Left ventricle myocardium superior (tissue), 1 donor: Measurements from ENCODE around the gene TOX2. TPM values are rescaled to one million over a fixed set of nuclear protein-coding genes. Genes with fewer than 3 reads are reported as not detected.

Source experiments
- ATAC-seq: fragments of 200-7000 bp; cut with Tn5 transposase; one replicate; pipeline ENCODE4 v1.9.1; 2020; ENCODE audit warnings: mild to moderate bottlenecking, moderate library complexity
- DNase-seq: peaks from one replicate; pipeline ENCODE4 v3.0.0-alpha.2; 2020
- intact Hi-C: fragments of 100-400 bp; cut with micrococcal nuclease; formaldehyde crosslinking; loops from one replicate; pipeline ENCODE4 v1.11.0; 2022
- total RNA-seq: library from RNA; stranded (reverse); fragmentation: NEBNext Ultra II Directional; extraction: Animal tissue kit (Norgen Biotek cat#: 25700); gene quantifications from one replicate; pipeline ENCODE4 v1.2.1, GENCODE V29; 2021
- donor health status: DM: no; HTN: yes; CAD: no; lungs with severe emphysema.

TOX2 gene
- total RNA-seq, 1 donor from 2014 or later: 0.47 TPM

DNA sequence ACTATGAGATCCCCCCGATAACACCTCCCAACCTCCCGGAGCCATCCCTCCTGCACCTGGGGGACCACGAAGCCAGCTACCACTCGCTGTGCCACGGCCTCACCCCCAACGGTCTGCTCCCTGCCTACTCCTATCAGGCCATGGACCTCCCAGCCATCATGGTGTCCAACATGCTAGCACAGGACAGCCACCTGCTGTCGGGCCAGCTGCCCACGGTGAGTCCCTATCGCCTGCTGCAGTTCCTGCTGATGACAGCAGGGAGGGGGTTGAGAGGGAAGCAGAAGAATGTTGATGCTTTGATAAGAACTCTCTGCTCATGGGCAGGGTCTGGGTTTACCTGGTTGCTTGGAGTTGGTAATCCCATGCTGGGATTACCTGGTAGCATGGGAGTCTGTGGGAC is 91.9 kb downstream of the TOX2 start:
- intact Hi-C loops: no loop called here
- ATAC-seq (no peak), DNase-seq (no peak)

DNA sequence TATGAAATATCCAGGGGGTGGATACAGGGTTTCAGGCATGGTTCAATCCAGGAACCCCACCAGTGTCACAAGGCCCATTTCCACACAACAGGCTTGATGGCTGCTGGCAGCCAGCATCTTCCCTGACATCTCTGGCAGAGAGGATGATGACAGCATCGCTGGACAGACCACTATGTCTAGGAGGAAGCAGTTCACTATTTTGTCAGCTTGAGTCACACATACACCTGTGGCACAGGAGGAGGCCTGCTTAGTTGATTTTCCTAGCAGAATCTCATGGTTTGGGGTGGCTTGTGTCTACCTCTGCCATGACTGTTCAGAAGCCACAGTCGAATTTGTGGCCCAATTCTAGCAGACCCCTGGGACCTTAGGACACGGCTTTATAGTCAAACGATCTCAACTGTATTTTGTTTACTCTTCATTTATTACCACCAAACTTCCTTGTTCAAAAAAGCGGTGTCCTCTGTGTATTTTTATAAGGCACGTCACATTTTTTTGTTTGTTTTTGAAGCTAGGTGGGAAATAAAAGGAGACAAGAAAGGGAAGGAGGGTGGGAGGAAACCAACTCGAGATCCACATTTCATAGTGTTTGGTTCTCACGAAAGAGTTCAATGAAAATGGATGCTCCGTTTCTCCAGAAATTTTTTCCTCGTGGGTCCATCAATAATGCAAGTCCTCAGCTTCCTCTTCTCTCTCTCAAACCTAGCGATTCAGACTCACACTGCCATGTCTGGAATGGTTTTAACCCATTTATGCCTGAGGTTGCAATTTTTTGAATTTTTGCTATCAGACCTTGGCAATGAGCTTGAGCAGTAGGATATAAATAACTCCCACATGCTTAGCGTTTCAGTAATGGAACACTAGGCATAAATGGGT is 94.4 kb downstream of the TOX2 start:
- ATAC-seq: no peak
- DNase-seq: no peak
- intact Hi-C loops: no loop called here

- DNase-seq (no peak), ATAC-seq (no peak)
- intact Hi-C loops: no loop called here
Measured at GRCh38 chr20:44009679-44009992, 95.0 kb downstream of the TOX2 start.

DNA sequence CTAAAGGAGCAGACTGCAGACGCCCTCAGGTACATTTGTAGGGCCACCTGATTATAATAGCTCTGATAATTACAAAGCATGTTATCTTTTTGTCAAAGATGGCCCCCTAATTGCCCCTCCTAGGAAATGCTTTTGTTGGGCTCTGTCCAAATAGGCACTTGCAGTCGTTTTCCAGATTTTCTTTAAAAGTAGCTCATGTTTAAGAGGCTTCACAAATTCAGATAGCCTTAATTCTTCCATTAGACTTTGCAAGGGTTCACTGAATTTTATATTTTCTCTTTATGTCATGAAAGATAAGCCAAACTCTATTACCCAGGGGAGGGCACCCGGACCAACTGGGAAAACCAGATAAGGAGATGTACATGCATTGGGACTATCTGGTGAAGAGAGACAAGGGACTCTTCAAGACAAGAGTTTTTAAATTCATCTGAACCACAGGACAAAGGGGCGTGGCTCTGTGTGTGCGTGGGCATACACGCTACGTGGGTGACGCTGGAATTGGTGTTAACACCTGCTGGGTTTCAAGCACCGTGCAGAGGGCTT is 95.6 kb downstream of the TOX2 start:
- DNase-seq (no peak), ATAC-seq (no peak)
- intact Hi-C loops: no loop called here

- DNase-seq (no peak), ATAC-seq (no peak)
- intact Hi-C loops: no loop called here
Measured at GRCh38 chr20:44011251-44011940, 96.7 kb downstream of the TOX2 start.

- intact Hi-C loops: no loop called here
- no peak for ATAC-seq
Measured at GRCh38 chr20:44012466-44013226, 98.0 kb downstream of the TOX2 start.

DNA sequence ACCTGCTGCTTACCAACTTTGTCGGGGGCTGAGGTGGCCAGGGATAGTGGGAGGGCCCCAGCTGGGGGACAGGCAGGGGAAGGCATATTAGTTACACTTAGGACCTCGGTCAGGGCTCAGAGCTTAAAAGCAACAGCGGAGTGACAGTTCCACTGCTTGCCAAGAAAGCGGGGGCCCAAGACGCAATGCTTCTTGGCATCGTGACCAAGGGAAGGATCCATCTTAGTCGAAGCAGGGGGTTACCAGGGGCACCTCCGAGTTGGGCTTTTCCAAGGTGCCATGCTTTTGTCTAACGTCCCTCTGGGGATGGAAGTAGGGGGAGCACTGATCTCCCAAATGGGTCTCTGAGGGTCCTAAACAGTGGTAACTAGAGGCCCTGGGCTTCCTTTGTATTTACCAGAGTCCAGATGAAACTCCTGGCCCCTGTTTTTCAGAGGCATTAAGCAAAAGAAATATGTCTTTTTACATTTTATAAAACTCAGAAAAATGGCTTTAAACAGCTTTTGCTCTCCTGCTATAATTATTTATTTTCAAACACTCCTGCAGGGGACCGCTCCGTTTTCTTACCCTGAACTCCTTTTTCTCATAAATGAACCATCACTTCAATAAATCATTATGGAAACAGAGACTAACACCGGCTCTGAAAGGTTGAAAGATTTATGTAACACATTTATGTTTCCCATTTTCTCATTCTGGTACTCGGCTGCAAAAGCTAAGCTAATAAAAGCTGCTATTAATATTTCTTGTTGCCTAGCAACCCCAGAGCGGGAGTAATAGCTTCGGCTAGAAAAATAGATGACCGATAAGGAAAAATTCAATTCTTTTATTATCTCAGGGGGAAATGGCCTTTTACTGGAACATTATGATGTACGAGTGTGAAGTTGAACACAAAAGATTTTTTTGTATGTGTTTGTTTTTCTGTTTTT is 100.4 kb downstream of the TOX2 start:
- DNase-seq (no peak), ATAC-seq (no peak)
- intact Hi-C loops: no loop called here

More at GRCh38 chr20:44012466-44013226, 98.0 kb downstream of the TOX2 start:
- no peak for DNase-seq

DNA sequence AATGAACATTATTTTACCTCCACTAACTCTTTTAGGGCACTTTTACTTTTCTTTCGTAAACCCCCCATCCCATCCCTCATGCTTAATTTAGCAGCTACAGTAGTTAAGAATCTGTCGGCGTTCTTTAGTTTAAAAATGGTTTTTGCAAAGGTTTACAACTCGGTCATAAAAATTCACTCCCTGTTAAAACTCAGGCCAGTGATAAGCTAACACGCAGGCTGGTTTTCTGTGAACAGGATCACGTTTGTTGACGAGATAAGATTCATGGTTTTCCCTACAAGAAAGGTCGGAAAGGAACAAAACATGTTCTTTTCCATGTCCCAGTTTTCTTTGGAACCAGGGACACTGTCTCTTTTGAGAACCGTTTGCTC is 101.1 kb downstream of the TOX2 start:
- ATAC-seq: no peak
- intact Hi-C loops: no loop called here
- no peak for DNase-seq

- DNase-seq (no peak), ATAC-seq (no peak)
- intact Hi-C loops: no loop called here
Measured at GRCh38 chr20:44016525-44016924, 101.9 kb downstream of the TOX2 start.

- DNase-seq (no peak), ATAC-seq (no peak)
- intact Hi-C loops: no loop called here
Measured at GRCh38 chr20:44017211-44017610, 102.6 kb downstream of the TOX2 start.

DNA sequence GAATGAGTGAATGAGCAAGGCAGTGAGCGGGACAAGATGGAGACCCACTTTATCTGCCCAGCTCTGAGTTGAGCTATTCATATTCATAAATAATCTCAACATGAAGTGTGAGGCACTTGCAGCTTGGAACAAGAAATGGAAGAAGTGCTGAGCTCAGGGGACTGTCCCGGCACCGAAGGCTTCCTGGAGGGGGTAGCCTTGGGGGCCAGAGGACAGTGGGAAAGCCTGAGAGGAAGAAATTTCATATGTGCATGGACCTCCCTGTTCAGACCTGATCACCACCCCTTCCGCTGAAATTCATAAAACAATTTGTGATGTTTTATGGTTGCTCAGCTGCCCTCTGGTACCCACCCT is 103.2 kb downstream of the TOX2 start:
- ATAC-seq: peak; percentile 44
- no peak for DNase-seq
- intact Hi-C loops: no loop called here

- peak; percentile 41 for DNase-seq
- ATAC-seq: peak; percentile 88
- intact Hi-C loops: no loop called here
Measured at GRCh38 chr20:44018259-44018941, 103.7 kb downstream of the TOX2 start.

DNA sequence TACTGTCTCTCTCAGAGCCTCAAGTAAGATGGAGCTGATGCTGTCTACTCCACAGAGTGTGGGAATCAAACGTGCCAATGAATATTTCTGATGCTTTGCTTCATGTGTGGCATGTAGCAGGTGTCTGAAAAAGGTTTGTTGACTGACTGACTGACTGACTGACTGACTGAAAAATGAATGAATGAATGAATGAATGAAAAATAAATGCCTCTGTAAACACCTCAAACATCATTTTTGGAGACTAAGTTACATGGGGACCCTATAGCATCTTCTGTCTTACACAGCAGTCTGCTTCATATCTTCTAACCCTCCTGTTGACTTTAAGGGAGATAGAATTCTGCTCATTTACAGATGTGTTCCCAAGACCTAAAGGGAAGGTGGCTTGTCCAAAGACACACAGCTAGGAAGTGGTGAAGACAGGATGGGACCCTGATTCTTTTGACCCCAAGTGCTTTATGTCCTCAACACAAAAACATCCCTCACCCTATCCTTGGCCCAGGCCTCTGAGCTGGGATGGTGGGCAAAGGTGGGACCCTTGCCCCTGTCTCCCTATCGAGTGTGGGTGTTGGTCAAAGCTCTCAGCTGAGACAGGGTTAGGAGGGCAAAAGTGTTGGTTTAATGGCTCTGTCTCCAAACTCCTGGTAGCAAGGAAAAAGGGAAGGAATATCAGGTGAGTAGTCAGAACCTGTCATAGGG is 104.4 kb downstream of the TOX2 start:
- intact Hi-C loops: no loop called here
- DNase-seq (no peak), ATAC-seq (no peak)

DNA sequence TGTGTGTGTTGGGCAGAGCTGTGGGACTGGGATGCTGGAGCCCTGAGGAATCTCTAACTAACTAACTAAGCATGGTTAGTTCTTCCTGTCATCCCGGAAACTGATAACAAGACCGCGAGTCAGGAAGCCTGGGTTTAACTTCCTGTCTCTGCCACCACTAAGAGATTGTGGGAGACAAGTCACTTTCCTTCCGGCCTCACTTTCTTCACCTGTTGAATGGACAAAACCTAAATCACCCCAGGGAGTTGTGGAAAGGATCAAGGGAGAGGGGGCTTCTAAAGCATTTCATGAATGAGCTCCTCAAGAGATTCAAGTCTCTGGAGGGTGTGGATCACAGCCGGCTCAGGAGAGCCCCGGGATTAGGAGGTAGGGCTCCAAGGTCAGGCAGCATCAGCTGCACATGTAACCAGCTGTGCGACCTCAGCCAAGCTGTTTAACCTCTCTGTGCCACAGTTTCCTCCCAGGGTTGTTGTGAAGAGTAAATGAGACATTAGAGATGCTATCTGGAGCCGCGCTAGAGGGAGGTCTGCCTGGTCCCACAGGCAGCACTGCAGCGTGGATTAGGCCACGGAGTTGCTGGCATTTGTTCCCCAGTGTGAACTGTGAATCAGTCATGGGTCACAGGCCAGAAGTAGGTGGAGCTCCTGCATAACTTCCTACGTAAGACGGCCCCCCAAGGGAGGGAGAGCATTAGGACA is 105.1 kb downstream of the TOX2 start:
- peak; percentile 51 for DNase-seq
- intact Hi-C loops: no loop called here
- peak; percentile 43 for ATAC-seq

GRCh38 chr20:44020406-44021148 is 105.9 kb downstream of the TOX2 start:
- ATAC-seq: no peak
- intact Hi-C loops: no loop called here
- DNase-seq: no peak

GRCh38 chr20:44021186-44021585 is 106.5 kb downstream of the TOX2 start:
- intact Hi-C loops: no loop called here
- no peak for ATAC-seq
- DNase-seq: no peak

DNA sequence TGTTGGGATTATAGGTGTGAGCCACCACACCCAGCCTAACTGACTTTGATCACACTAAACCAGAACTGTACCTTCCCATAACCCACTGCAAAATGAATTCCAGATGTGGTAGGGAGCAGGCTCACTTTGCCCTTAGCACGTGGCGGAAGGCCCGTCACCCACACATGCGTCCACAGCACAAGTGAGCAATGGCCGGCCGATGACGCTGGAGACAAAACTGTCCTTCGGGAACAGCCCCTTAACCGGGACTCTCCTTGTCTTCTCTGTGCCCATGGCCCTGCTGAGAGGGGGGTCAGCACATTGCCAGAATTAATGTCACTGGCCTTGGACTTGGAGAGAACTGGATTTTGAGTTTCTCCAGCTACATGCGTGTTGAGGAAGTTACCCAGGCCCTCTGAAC is 107.2 kb downstream of the TOX2 start:
- ATAC-seq (no peak), DNase-seq (no peak)
- intact Hi-C loops: no loop called here
